Endothelial cell of umbilical vein (primary cell): Measurements from ENCODE around the gene SPAG17. TPM values are rescaled to one million over a fixed set of nuclear protein-coding genes. Genes with fewer than 3 reads are reported as not detected.
A peak's percentile ranks its signal among the peaks of the same experiment; 100 is the strongest.

Source experiments
- BruUV-seq: library from RNA; stranded (reverse); fragments of 400-500 nt; replicated peaks from 2 replicates; lab custom pipeline; 2021; lab: Mats Ljungman, UMichigan
- CTCF ChIA-PET: fragments of 300-600, 350-600 bp; sonication (Branson Sonifier 250); formaldehyde crosslinking; loops from one replicate; lab custom pipeline; 2021; ENCODE audit warnings: antibody characterized with exemption, inconsistent platforms; lab: Charles Lee
- POLR2A ChIA-PET: fragments of 300-600, 350-600 bp; sonication (Branson Sonifier 250); formaldehyde crosslinking; loops from one replicate; lab custom pipeline; 2021; ENCODE audit warnings: antibody characterized with exemption, inconsistent platforms; lab: Charles Lee
- DNase-seq: peaks from one replicate; pipeline ENCODE4 v3.0.0-alpha.2; 2011; ENCODE audit warnings: low read depth, low spot score
- FAIRE-seq: peaks from 2 replicates; lab custom pipeline; 2011; peaks lifted over from hg19 to GRCh38; lab: Jason Lieb, UNC
- H2AFZ ChIP-seq: 2 replicates; pipeline ENCODE4 v1.6.0; 2012; ENCODE audit warnings: low read depth, low read length, control low read depth, inconsistent platforms
- H3K27ac ChIP-seq: 2 replicates; pipeline ENCODE4 v1.5.1; 2011; ENCODE audit warnings: low read depth, mild to moderate bottlenecking, control low read depth, low read length, moderate library complexity; ENCODE audit not compliant: insufficient read depth
- H3K27me3 ChIP-seq, 2 experiments: 2 replicates each; pipeline versions ENCODE4 v1.6.0 to v1.6.1; 2011; ENCODE audit warnings: low read length in 2 of 2, mixed read lengths in 1 of 2; ENCODE audit not compliant: control insufficient read depth in 2 of 2, insufficient read depth in 2 of 2
- H3K36me3 ChIP-seq, 2 experiments: 2 replicates in 1 of 2; 3 replicates in 1 of 2; pipeline ENCODE4 v1.5.1; 2011; ENCODE audit warnings: low read length in 2 of 2, mild to moderate bottlenecking in 1 of 2, moderate library complexity in 1 of 2; ENCODE audit not compliant: control insufficient read depth in 2 of 2, insufficient read depth in 2 of 2; ENCODE audit errors: extremely low read depth in 1 of 2
- H3K4me1 ChIP-seq: 3 replicates; pipeline ENCODE4 v1.5.1; 2011; ENCODE audit warnings: mild to moderate bottlenecking, low read length; ENCODE audit not compliant: control insufficient read depth, insufficient read depth; ENCODE audit errors: extremely low read depth
- H3K4me2 ChIP-seq: 2 replicates; pipeline ENCODE4 v1.6.1; 2011; ENCODE audit warnings: low read length, control low read depth, mixed read lengths; ENCODE audit not compliant: insufficient read depth
- H3K4me3 ChIP-seq, 3 experiments: fragments of 200-600 bp in 1 of 3; sonication (generic), shearing (Covaris generic) in 1 of 3; replicated peaks in 1 of 3; 2 replicates each; pipeline ENCODE4 v1.5.1; 2011 to 2016; ENCODE audit warnings: control low read depth in 3 of 3, low read length in 3 of 3, mild to moderate bottlenecking in 2 of 3, inconsistent platforms in 1 of 3, low read depth in 1 of 3, moderate library complexity in 1 of 3; ENCODE audit not compliant: insufficient read depth in 1 of 3
- H3K79me2 ChIP-seq: 2 replicates; pipeline ENCODE4 v1.6.0; 2012; ENCODE audit warnings: low read length, inconsistent platforms; ENCODE audit not compliant: control insufficient read depth, insufficient read depth
- H3K9ac ChIP-seq: replicated peaks from 2 replicates; pipeline ENCODE3; 2011; ENCODE audit warnings: low read length, control low read depth; ENCODE audit not compliant: insufficient read depth; ENCODE audit errors: extremely low read depth
- H3K9me1 ChIP-seq: replicated peaks from 3 replicates; pipeline ENCODE4 v1.6.0; 2011; ENCODE audit warnings: mild to moderate bottlenecking, low read length; ENCODE audit not compliant: control insufficient read depth, insufficient read depth; ENCODE audit errors: extremely low read depth
- H3K9me3 ChIP-seq: replicated peaks from 2 replicates; pipeline ENCODE4 v1.5.1; 2012; ENCODE audit warnings: low read length, inconsistent platforms; ENCODE audit not compliant: control insufficient read depth, insufficient read depth
- H4K20me1 ChIP-seq: replicated peaks from 2 replicates; pipeline ENCODE3; 2011; ENCODE audit warnings: mild to moderate bottlenecking, low read length; ENCODE audit not compliant: control insufficient read depth, insufficient read depth; ENCODE audit errors: extremely low read depth
- CTCF ChIP-seq, 2 donors: IDR thresholded peaks; 1 replicate in 1 of 2; 2 replicates in 1 of 2; pipeline ENCODE4 v1.5.1; 2011; ENCODE audit warnings: low read length in 2 of 2, mild to moderate bottlenecking in 2 of 2, moderate library complexity in 2 of 2, control low read depth in 1 of 2, inconsistent platforms in 1 of 2, low read depth in 1 of 2; ENCODE audit not compliant: insufficient read depth in 1 of 2; ENCODE audit errors: extremely low read depth in 1 of 2
- EZH2 ChIP-seq: IDR thresholded peaks from 2 replicates; pipeline ENCODE4 v1.6.1; 2012; ENCODE audit warnings: borderline replicate concordance, low read depth, mild to moderate bottlenecking, moderate library complexity, low read length, inconsistent platforms; ENCODE audit not compliant: severe bottlenecking
- FOS ChIP-seq: IDR thresholded peaks from 2 replicates; pipeline ENCODE4 v1.6.1; 2011; ENCODE audit warnings: mild to moderate bottlenecking, low read length, moderate library complexity, borderline replicate concordance; ENCODE audit not compliant: insufficient read depth
- GATA2 ChIP-seq: IDR thresholded peaks from 2 replicates; pipeline ENCODE4 v1.7.0; 2011; ENCODE audit warnings: low read depth, mild to moderate bottlenecking, moderate library complexity, mixed read lengths, low read length; ENCODE audit not compliant: insufficient read length, insufficient read depth
- JUN ChIP-seq: IDR thresholded peaks from 2 replicates; pipeline ENCODE4 v1.6.1; 2011; ENCODE audit warnings: borderline replicate concordance, low read depth; ENCODE audit not compliant: insufficient read length, insufficient read depth
- MYC ChIP-seq: IDR thresholded peaks from one replicate; pipeline ENCODE4 v1.6.1; 2011; ENCODE audit warnings: mild to moderate bottlenecking, low read depth, low read length
- POLR2A ChIP-seq: IDR thresholded peaks from 2 replicates; pipeline ENCODE4 v1.6.1; 2012; ENCODE audit warnings: low read depth, mild to moderate bottlenecking, control low read depth, low read length
- POLR2AphosphoS5 ChIP-seq: IDR thresholded peaks from 2 replicates; pipeline ENCODE4 v1.6.1; 2012; ENCODE audit warnings: low read depth, mild to moderate bottlenecking, control low read depth, low read length, moderate library complexity; ENCODE audit not compliant: insufficient read depth
- dilution Hi-C: fragments of 300-500 bp; cut with MboI; formaldehyde crosslinking; loops from one replicate; pipeline ENCODE4 v1.15.0; 2019; ENCODE audit warnings: low sequenced_read_pairs; ENCODE audit not compliant: extremely low pct_ligation_motif_present
- intact Hi-C: fragments of 100-400 bp; cut with micrococcal nuclease; formaldehyde crosslinking; loops from one replicate; pipeline ENCODE4 v1.10.0; 2022
- polyA plus RNA-seq, 4 experiments: library from polyadenylated mRNA; depleted of rRNA in 3 of 4; stranded (reverse) in 3 of 4; unstranded in 1 of 4; fragments of >200 nt; gene quantifications; 2 replicates each; pipeline versions ENCODE4 v1.2.1 to v1.2.3, GENCODE V29; 2011 to 2012; ENCODE audit warnings: missing spikeins in 1 of 4
- total RNA-seq: library from RNA; stranded (reverse); gene quantifications from 2 replicates; pipeline ENCODE4 v1.2.3, GENCODE V29; 2021
- TF ChIP-seq, protein P1 (sequence below): IDR thresholded peaks from 2 replicates; pipeline ENCODE4 v1.6.1; 2011; ENCODE audit not compliant: insufficient read depth, insufficient read length

SPAG17 gene
- total and polyA plus RNA-seq, 2 donors (not counting 3 experiments of a cell fraction or from before 2014, with no cell fraction given), result not detected

- no peak for TF ChIP-seq JUN
- TF ChIP-seq EZH2, result no peak
- no peak for TF ChIP-seq POLR2A
- TF ChIP-seq, protein P1, sequence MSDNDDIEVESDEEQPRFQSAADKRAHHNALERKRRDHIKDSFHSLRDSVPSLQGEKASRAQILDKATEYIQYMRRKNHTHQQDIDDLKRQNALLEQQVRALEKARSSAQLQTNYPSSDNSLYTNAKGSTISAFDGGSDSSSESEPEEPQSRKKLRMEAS, result no peak
- TF ChIP-seq FOS, result no peak
- TF ChIP-seq POLR2AphosphoS5, result no peak
- TF ChIP-seq GATA2, result no peak
- no peak for TF ChIP-seq CTCF (IDR thresholded peaks at IDR 0.05; ENCODE audit: extremely low read depth in 1 of 2, insufficient read depth in 1 of 2, low read depth in 1 of 2, low read length in 2 of 2)
- no peak for TF ChIP-seq MYC
- dilution Hi-C loops (no loop called here), intact Hi-C loops (no loop called here)
- no peak overlapping the region for H3K4me2 ChIP-seq
- DNase-seq (no peak), FAIRE-seq (peak; percentile 18)
- no peaks in the 10 kb centered on the region for H4K20me1 ChIP-seq
- no peaks in the 10 kb centered on the region for H3K79me2 ChIP-seq
- no peak overlapping the region for H2AFZ ChIP-seq
- H3K36me3 ChIP-seq, result no peaks in the 10 kb centered on the region
- CTCF ChIA-PET, result no interaction called here
- no peaks in the 10 kb centered on the region for H3K27me3 ChIP-seq
- BruUV-seq, result no TSS peak
- no peaks in the 10 kb centered on the region for H3K9me1 ChIP-seq
- H3K4me3 ChIP-seq, result no peak overlapping the region
- no peak overlapping the region for H3K27ac ChIP-seq
- no peaks in the 10 kb centered on the region for H3K9me3 ChIP-seq
- POLR2A ChIA-PET, result no interaction called here
- no peaks in the 10 kb centered on the region for H3K4me1 ChIP-seq
- no peak overlapping the region for H3K9ac ChIP-seq
Observed at GRCh38 chr1:117967477-117967876, 217.6 kb downstream of the SPAG17 start.
